Cerebellar cortex (tissue), 1 donor: ENCODE results near the gene LIG1.

Experiments
- DNase-seq: peaks from one replicate; pipeline ENCODE4 v3.0.0-alpha.2; 2015; ENCODE audit warnings: low spot score

The LIG1 gene

GRCh38 chr19:48169939-48170803 lies at the start of gene LIG1, which contains the start of gene ZSWIM9:
Gene LIG1, minus strand, starts transcription at chr19:48170344. Its CDS starts 4,778 bp downstream, at chr19:48165566.
Gene ZSWIM9, plus strand, starts transcription at chr19:48170680. Its CDS starts 1,123 bp downstream, at chr19:48171803.
- peak; percentile 92 for DNase-seq

DNA sequence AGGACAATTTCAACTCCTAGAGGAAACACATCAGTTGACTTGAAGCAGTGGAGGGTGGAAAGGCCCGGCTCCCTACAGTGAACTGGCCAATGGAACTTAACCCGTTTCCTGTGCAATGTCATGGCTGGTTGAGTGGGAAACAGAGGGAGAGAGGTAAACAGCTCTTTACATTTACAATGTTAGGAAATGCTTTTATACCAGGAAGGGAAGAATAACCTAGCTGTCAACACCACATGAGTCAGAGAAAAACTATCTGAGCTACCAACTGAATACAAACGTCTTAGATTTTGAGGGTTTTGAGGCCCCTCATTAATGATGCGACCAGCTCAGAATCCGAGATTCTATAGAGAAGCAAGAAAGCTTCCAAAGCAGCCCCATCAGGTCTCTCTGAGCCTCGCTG lies 48.9 kb upstream of the LIG1 start:
- DNase-seq, result no peak

DNA sequence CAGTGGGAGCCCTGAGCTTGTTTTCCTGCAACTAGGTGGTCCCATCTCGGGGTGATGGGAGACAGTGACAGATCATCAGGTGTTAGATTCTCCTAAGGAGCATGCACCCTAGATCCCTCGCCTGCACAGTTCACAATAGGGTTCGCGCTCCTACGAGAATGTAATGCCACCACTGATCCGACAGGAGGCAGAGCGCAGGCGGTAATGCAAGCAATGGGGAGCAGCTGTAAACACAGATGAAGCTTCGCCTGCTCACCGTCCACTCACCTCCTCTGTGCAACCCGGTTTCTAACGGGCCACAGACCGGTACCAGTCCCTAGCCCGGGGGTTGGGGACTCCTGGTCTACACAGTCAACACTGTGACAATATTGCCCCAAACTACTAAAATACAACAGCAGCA lies 46.8 kb upstream of the LIG1 start:
- no peak for DNase-seq

GRCh38 chr19:48213959-48214358 lies 43.8 kb upstream of the LIG1 start:
- no peak for DNase-seq

GRCh38 chr19:48210005-48210404 lies 39.9 kb upstream of the LIG1 start:
- DNase-seq, result no peak

GRCh38 chr19:48206397-48207093 lies 36.4 kb upstream of the LIG1 start:
- DNase-seq, result peak; percentile 21

DNA sequence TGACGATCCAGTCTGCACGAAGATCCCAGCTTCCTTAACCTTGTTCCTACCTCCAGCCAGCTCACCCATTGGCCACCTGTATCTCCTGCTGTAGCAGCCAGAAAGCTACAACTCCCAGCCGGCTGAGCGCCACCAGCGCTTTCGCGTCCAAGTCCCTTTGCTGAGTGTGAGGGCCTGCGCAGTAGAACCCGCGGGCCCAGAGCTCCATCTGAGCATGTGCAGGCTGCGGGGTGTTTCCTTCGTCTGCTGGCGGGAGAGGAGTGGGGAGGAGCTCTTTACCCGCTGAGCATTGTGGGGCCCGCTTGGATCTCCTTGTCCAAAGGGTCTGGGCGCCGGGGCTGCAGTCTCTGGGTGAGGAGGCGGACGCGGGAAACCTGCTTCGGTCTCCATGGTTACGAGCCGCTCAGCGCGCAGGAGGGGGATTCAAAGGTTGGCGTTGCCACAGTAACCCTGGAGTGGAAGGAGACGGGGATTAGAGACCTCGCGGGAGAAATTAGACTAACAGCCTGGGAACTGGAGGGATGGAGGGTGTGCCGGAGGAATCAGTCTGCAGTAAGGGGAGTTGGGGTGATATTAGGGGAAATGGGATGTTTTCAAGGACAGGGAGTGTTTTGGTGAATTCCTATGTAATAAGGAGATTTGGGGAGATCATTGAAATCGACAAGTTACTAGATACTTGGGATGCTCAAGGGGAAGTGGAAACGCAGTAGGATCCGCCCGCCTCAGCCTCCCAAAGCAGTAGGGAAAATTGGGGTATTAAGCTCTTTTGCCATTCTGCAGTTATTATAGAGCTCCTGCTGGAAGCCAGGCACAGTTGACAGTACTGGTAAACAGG lies 33.9 kb upstream of the LIG1 start:
- peak; percentile 99 for DNase-seq

DNA sequence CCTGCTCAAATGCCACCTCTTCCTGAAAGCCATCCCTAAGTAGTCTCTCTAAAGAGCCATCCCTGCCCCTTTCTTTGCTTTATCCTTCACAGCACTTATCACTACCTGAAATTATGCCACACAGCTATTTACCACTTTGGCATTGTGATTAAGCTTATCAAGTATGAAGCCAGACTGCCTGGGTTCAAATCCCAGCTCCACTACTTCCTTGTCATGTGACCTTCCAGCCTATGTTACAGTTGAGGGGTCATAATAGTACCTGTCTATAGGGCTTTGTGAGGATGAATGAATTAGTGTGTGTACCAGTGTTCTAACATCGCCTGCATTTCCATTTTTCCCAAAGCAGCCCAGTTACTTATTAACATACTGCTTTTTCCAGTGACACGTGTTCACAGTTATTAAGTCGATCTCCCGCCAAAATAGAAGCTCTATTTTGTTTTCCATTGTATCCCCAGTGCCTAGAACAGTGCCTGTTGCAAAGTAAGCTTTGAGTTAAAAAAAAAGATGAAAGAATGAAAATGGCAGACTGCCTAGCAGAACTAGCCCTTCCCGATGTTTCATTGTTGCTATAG lies 33.2 kb upstream of the LIG1 start:
- DNase-seq, result no peak

DNA sequence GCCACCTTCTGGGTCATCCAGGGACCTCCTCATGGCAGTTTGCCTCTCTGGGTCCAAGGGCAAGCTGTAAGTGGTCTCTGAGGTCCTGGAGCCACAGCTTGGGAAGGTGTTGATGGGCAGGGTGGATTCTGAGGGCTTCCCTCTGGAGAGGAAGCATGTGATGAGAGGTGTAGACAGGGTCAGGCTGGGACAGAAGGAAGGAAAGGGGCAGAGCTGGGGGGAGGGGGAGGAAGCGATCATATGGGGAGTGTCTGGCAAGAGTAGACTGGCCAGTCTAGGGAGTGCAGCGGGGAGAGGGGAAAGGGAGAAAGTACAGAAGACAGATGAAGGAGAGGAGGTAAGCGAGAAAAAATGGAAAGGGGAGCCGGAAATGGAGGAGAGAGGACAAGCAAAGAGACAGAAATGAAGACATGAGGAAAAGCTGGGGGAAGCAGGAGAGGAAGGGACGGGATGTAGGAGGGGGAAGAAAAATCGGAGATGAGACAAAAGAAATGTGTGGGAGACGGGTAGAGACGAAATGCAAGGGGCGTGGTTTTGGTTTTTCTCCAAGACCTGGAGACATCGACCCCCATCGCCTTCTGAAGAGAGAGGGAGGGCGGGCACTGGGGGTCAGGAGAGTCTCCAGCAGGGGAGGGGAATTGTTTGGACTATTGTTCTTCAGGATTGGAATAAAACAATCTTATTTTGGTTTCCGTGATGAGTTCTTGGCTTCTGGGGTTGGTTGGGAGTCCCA lies 27.0 kb upstream of the LIG1 start:
- DNase-seq, result no peak

DNA sequence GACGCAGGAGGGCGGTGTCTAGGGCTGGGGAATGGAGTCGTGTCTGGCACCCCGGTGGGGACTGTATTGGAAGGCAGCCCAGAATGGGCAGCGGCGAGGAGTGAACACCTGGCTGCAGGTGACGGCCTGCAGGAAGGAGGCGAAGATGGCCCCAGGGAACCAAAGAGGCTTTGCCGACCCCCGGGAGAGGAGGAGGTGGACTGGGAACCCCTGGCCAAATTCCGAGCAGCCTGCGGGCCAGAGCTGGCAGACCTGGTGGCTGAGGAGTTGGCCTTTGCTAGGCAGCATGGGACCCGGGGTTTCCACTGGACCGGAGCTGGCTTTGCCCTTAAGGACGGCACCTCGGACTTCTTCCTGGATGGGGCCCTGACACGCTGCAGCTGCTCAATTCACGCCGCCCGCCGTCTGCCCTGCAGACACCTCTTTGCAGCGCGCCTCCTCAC lies 26.2 kb upstream of the LIG1 start:
- DNase-seq, result no peak

DNA sequence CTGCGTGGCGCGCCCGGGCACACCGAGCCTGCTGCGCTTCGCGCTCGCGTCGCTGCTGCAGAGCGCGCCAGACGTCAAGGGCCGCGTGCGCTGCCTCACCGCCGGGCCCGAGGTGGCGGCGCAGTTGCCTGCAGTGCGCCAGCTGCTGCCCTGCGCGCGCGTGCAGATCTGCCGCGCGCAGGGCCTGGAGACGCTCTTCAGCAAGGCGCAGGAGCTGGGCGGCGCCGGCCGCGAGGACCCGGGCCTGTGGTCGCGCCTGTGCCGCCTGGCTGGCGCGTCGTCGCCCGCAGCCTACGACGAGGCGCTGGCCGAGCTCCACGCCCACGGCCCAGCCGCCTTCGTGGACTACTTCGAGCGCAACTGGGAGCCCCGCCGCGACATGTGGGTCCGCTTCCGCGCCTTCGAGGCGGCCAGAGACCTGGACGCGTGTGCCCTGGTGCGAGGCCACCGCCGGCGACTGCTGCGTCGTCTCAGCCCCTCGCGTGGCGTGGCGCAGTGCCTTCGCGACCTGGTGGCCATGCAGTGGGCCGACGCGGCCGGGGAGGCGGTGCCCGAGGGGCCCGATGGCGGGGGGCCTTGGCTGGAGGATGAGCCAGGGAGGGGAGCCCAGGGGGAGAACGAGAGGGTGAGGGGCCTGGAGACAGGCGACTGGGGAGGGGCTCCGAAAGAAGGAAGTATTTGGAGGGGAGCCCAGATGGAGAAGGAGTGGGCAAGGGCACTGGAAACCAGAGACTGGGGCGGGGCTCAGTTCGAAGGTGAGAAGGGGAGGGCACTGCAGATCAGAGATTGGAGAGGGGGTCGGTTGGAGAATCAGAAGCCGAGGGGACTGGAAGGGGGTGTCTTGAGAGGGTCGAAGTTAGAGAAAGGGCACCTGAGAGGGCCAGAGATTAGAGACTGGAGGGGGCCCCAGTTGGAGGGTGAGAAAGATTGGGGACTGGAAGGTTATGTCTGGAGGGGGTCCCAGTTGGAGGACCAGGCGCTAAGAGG lies 25.0 kb upstream of the LIG1 start:
- no peak for DNase-seq

GRCh38 chr19:48194041-48194843 lies 24.1 kb upstream of the LIG1 start:
- DNase-seq, result no peak

DNA sequence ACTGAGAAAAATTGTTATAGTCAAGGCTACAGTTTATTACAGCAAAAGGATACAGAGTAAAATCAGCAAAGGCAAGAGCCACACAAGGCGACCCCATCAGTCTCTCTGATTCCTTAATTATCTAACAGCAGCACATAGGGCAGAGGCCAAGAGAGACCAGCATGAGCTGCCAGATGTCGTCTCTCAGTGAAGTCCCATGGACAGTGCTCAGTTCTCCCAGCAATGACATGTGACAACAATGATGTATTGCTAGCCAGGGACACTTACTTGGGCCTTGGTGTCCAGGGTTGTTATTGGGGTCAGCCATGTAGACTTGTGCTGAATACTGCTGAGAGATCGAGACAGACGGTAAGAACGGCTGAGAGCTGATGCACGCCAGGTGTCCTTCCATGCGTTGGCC lies 22.6 kb upstream of the LIG1 start:
- DNase-seq, result no peak

DNA sequence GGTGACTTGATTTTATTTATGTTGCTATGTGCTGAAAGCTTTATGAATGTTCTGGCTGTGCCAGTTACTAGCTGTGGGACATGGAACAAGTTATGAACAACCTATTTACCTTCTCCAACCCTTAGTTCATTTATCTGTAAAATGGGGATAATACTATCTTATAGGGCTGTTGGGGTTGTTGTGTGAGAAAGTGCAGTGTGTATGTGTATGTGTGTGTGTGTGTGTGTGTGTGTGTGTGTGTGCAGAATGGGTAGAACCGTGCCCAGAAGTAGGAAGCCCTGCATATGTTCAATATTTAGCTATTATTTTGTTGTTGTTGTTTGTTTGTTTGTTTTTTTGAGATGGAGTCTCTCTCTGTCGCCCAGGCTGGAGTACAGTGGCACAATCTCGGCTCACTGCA lies 20.7 kb upstream of the LIG1 start:
- no peak for DNase-seq

- peak; percentile 94 for DNase-seq
Measured at GRCh38 chr19:48190288-48190884, 20.2 kb upstream of the LIG1 start.

DNA sequence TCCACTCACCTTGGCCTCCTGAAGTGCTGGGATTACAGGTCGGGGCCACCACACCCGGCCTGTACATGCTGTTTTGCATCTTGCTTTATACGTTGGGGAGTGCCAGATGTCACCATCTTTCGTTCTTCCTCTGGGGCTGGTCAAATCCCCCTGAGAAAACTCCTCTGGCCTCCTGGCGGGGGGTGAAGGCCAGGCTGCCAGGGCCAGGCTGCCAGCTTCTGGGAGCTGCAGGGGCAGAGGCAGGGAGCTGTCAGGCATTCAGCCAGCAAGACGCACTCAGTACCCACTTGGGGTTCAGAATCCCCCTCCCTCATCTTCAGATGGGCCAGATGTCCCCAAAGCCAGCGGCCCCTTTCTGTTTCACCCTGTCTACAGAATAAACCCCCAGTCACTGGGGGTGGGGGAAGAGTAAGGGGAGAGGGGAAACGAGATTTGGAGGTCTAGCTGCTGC lies 16.4 kb upstream of the LIG1 start:
- DNase-seq, result no peak

GRCh38 chr19:48186015-48186414 lies 15.9 kb upstream of the LIG1 start:
- DNase-seq, result no peak

DNA sequence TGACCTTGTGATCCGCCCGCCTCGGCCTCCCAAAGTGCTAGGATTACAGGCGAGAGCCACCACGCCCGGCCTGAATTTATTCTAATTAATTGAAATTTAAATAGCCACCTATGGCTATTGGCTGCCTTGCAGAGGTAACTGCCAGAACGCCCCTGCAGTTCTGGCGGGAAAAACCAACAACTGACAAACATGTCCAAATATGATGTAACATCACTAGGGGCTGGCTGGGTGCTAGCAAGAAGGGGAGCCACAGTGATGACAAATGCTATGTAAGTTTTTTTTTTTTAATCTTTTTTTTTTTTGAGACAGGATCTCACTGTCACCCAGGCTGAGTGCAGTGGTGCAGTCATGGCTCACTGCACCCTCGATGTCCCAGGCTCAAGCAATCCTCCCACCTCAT lies 13.2 kb upstream of the LIG1 start:
- no peak for DNase-seq

- no peak for DNase-seq
Measured at GRCh38 chr19:48182434-48182833, 12.3 kb upstream of the LIG1 start.
